GM06990 (cell line): ENCODE results near the gene HLA-DOA.
A peak's percentile ranks its signal among the peaks of the same experiment; 100 is the strongest.

Source experiments
- DNase-seq: peaks from one replicate; pipeline ENCODE4 v3.0.0-alpha.2; 2011; ENCODE audit not compliant: insufficient read length; ENCODE audit errors: extremely low read depth
- H3K27me3 ChIP-seq: replicated peaks from 2 replicates; pipeline ENCODE4 v1.6.0; 2011; ENCODE audit warnings: low read length; ENCODE audit not compliant: control insufficient read depth, insufficient read depth
- H3K36me3 ChIP-seq: 2 replicates; pipeline ENCODE4 v1.5.1; 2011; ENCODE audit warnings: low read length; ENCODE audit not compliant: control insufficient read depth, insufficient read depth
- H3K4me3 ChIP-seq: replicated peaks from 2 replicates; pipeline ENCODE4 v1.5.1; 2011; ENCODE audit warnings: low read depth, mild to moderate bottlenecking, control low read depth, low read length
- TF ChIP-seq, protein P1 (sequence below): IDR thresholded peaks from 2 replicates; pipeline ENCODE4 v1.5.1; 2011; ENCODE audit warnings: low read length, control low read depth, mild to moderate bottlenecking, inconsistent platforms; ENCODE audit not compliant: insufficient read depth, poor library complexity, severe bottlenecking

Gene HLA-DOA

GRCh38 chr6:32975886-32976285, 33.5 kb downstream of the HLA-DOA start:
- TF ChIP-seq, protein P1, sequence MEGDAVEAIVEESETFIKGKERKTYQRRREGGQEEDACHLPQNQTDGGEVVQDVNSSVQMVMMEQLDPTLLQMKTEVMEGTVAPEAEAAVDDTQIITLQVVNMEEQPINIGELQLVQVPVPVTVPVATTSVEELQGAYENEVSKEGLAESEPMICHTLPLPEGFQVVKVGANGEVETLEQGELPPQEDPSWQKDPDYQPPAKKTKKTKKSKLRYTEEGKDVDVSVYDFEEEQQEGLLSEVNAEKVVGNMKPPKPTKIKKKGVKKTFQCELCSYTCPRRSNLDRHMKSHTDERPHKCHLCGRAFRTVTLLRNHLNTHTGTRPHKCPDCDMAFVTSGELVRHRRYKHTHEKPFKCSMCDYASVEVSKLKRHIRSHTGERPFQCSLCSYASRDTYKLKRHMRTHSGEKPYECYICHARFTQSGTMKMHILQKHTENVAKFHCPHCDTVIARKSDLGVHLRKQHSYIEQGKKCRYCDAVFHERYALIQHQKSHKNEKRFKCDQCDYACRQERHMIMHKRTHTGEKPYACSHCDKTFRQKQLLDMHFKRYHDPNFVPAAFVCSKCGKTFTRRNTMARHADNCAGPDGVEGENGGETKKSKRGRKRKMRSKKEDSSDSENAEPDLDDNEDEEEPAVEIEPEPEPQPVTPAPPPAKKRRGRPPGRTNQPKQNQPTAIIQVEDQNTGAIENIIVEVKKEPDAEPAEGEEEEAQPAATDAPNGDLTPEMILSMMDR, result no peak

GRCh38 chr6:32974541-32975308, 34.7 kb downstream of the HLA-DOA start:
- Histone ChIP-seq H3K27me3 (no peaks in the 10 kb centered on the region), H3K36me3 (peaks cover 61% of the 10 kb centered on the region), H3K4me3 (peak overlapping the region; percentile 98)
- TF ChIP-seq, protein P1, result no peak
- no peak for DNase-seq

More at GRCh38 chr6:32975886-32976285, 33.5 kb downstream of the HLA-DOA start:
- Histone ChIP-seq H3K4me3 (peak overlapping the region; percentile 98), H3K36me3 (peaks cover 73% of the 10 kb centered on the region), H3K27me3 (no peaks in the 10 kb centered on the region)
- DNase-seq, result no peak

DNA sequence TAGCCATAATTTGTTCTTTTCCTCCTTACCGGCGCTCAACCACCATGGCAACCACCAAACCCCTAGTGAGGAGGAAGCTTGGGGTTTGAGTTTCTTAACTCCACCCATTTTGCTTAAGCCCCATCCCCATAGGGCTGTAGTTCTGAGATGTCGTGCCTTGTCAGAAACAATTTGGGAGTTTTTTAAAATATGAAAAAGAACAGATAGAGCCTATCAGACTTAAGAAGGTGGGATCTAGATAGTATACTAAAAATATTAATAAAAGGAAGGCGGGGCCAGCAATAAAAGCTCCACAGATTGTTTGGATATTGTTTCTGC, 35.4 kb downstream of the HLA-DOA start:
- no peak for DNase-seq
- Histone ChIP-seq H3K36me3 (peaks cover 54% of the 10 kb centered on the region), H3K4me3 (peak overlapping the region; percentile 98), H3K27me3 (no peaks in the 10 kb centered on the region)
- TF ChIP-seq, protein P1, result no peak

DNA sequence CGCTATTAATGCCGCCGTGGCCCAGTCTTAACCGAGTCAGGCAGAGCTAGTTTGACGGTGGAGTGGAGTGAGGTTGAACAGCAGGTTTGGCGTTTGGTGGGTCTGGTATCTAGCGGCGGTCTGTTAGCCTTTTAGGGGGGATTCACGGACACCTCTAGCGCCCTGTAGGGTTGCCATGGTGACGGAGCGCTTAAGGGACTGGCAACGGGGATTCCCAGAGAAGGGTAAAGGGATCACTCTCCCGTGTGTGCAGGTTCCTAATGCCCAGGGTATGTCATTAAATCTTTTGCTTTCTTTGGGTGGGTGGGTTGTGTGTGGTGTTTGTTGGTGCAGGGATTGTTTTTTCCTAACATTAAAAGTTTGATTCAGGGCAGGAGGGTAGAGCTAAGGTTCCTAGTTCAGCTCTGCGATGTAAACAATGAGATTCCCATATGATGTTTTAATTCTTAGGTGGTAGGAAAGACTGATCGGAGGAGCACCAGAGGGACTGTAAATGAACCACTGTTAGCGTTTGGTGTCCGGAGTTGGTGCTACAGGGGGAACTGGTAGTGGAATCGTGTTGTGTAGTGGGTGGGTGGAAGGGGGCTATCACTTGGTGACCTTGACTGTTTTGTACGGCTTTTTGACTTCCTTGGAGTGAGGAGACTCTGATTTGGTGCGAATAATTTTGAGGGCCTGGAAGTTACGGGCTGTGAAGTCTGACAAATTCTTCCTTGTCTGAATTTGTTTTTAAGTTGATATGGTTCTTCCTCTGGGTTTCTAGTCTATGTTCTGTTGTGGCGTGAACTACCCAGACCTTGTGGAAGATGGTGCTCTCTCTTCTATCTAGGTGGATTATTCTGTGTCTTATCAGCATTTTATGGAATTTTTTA, 36.0 kb downstream of the HLA-DOA start:
- TF ChIP-seq, protein P1, result no peak
- H3K4me3 ChIP-seq, result peak overlapping the region; percentile 98
- H3K27me3 ChIP-seq, result no peaks in the 10 kb centered on the region
- DNase-seq, result no peak
- peaks cover 49% of the 10 kb centered on the region for H3K36me3 ChIP-seq

DNA sequence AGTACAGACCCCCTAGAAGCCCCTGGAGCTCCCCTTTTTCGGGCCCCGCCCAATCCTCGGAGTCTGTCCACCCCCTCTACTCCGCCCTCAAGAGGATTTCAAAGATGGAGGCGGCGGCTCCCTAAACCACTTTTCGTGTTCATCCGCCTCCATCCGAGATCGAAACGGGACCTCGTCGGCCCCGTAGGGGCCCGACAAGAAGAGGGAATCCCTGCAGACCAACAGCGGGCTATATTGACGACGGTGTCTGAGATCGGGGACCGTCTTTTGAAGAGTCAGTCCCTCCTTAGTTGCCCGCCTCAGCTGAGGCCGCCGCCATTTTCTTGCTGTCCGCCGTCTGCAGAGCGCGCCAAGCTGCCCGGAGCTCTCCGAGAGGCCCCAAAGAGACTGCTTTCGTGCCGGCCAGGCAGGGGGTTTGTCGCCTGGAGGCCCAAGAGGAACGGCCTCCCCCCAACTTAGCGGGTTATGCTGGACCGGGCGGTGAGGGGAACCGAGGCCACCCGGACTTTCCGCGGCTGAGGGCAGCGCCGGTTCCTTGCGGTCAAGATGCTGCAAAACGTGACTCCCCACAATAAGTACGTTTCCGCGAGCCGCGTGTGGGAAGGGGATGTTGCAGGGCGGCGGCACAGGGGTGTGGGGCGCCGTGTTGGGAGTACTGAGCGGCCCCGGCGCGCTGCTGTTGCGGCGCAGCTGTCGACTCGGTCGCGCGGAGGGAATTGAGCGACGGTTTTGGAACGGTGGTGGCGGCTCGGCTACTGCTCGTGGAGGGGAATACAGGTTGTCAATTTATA, 36.8 kb downstream of the HLA-DOA start:
- Histone ChIP-seq H3K36me3 (peaks cover 41% of the 10 kb centered on the region), H3K4me3 (peak overlapping the region; percentile 98), H3K27me3 (no peaks in the 10 kb centered on the region)
- no peak for DNase-seq
- TF ChIP-seq, protein P1, result no peak
